Measurements from ENCODE around the gene RNF220.
"Not testable (repeated sequence)": the region's sequence is repeated elsewhere in the genome, so short reads cannot be mapped to it uniquely, and the experiment has no call there.

RNF220 gene

GRCh38 chr1:44678626-44679025 is 273.6 kb downstream of the RNF220 start:
- DNase-seq (ENCODE audit: low read depth), result no peak

GRCh38 chr1:44679468-44679867 is 274.4 kb downstream of the RNF220 start:
- DNase-seq (ENCODE audit: low read depth), result no peak

GRCh38 chr1:44681905-44682882 is 277.1 kb downstream of the RNF220 start:
- no peak for DNase-seq (ENCODE audit: low read depth)

GRCh38 chr1:44682883-44683265 is 277.8 kb downstream of the RNF220 start:
- no peak for DNase-seq (ENCODE audit: low read depth)

- no peak for DNase-seq (ENCODE audit: low read depth)
Observed at GRCh38 chr1:44684525-44684924, 279.5 kb downstream of the RNF220 start.

- no peak for DNase-seq (ENCODE audit: low read depth)
Observed at GRCh38 chr1:44685218-44685617, 280.2 kb downstream of the RNF220 start.

GRCh38 chr1:44685881-44686280 is 280.8 kb downstream of the RNF220 start:
- no peak for DNase-seq (ENCODE audit: low read depth)

GRCh38 chr1:44688760-44689446 is 283.8 kb downstream of the RNF220 start:
- DNase-seq (ENCODE audit: low read depth), result no peak

- no peak for DNase-seq (ENCODE audit: low read depth)
Observed at GRCh38 chr1:44689447-44689765, 284.4 kb downstream of the RNF220 start.

GRCh38 chr1:44693159-44693558 is 288.1 kb downstream of the RNF220 start:
- no peak for DNase-seq (ENCODE audit: low read depth)

- DNase-seq (ENCODE audit: low read depth), result no peak
Observed at GRCh38 chr1:44693900-44694299, 288.8 kb downstream of the RNF220 start.

GRCh38 chr1:44694863-44695478 is 289.9 kb downstream of the RNF220 start:
- no peak for DNase-seq (ENCODE audit: low read depth)

- DNase-seq (ENCODE audit: low read depth), result no peak
Observed at GRCh38 chr1:44695671-44696070, 290.6 kb downstream of the RNF220 start.

GRCh38 chr1:44696101-44696500 is 291.0 kb downstream of the RNF220 start:
- no peak for DNase-seq (ENCODE audit: low read depth)

GRCh38 chr1:44696789-44697345 is 291.8 kb downstream of the RNF220 start:
- peak; percentile 11 for DNase-seq (ENCODE audit: low read depth)

- DNase-seq (ENCODE audit: low read depth), result no peak
Observed at GRCh38 chr1:44698138-44698537, 293.1 kb downstream of the RNF220 start.

- not testable (repeated sequence) for DNase-seq (ENCODE audit: low read depth)
Observed at GRCh38 chr1:44699375-44699774, 294.3 kb downstream of the RNF220 start.

- DNase-seq (ENCODE audit: low read depth), result no peak
Observed at GRCh38 chr1:44700573-44700972, 295.5 kb downstream of the RNF220 start.

- DNase-seq (ENCODE audit: low read depth), result no peak
Observed at GRCh38 chr1:44701141-44701573, 296.1 kb downstream of the RNF220 start.

Data from activated T-cell treated with anti-CD3 and anti-CD28 coated beads for 24 hours (primary cell).